CD4-positive, alpha-beta T cell treated with Interleukin-12 subunit alpha and Interleukin-12 subunit beta, for 1 hour (primary cell): ENCODE results near the gene APBB1IP.
"Not testable (repeated sequence)": the region's sequence is repeated elsewhere in the genome, so short reads cannot be mapped to it uniquely, and the experiment has no call there.

Experiments
- DNase-seq: peaks from one replicate; pipeline ENCODE4 v3.0.0-alpha.2; 2020

APBB1IP gene

GRCh38 chr10:26479766-26480492 is 41.8 kb downstream of the APBB1IP start:
- DNase-seq = peak; percentile 71

- DNase-seq = no peak
These were observed 43.2 kb downstream of the APBB1IP start for GRCh38 chr10:26481315-26481692.

DNA sequence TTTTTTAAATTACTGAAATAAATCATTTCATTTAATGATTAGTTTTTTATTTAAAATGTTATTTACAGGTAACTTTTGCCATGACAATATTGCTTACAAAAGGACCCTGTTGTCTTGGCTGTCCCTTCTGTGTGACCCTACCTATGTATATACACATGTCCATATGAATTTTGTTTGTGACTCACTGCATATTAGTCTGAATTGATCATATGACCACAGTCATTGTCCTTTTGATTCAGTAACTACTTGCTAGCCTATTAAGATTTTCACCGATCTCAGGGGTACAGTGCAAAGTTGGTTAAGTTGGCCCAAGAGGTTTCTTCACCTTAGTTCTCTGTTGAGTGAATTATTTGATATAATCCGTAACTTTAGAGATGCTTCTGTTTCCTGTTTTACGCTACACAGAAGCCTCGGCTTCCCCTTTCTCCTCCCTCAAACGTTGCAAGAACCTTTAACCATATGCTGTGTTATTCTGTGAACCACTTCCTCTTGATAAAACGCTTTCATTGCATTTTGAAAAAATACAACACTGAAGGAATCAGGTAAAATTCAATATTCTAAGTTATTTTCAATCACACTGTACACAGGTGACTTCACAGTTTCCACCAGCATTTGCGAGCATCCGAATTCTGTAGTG is 43.9 kb downstream of the APBB1IP start:
- DNase-seq = peak; percentile 76

- DNase-seq = no peak
These were observed 45.4 kb downstream of the APBB1IP start for GRCh38 chr10:26483554-26483953.

- DNase-seq = no peak
These were observed 47.2 kb downstream of the APBB1IP start for GRCh38 chr10:26485150-26485941.

GRCh38 chr10:26486304-26486703 is 48.2 kb downstream of the APBB1IP start:
- no peak for DNase-seq

- DNase-seq = peak; percentile 78
These were observed 49.1 kb downstream of the APBB1IP start for GRCh38 chr10:26486990-26487850.

DNA sequence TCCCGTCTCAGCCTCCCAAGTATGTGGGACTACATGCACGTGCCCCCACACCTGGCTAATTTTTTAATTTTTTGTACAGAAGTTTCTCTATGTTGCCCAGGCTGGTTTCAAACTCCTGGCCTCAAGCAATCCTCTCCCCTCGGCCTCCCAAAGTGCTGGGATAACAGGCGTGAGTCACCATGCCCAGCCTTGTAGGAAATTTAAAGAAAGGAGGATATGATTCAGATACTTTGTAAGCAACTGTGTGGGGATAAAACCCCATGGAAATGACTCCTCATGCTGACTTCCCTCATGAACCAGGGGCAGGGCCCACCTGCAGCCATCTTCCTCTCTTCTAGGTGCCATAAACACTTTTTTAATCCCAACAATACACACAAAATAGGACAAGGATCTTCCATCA is 50.2 kb downstream of the APBB1IP start:
- no peak for DNase-seq

DNA sequence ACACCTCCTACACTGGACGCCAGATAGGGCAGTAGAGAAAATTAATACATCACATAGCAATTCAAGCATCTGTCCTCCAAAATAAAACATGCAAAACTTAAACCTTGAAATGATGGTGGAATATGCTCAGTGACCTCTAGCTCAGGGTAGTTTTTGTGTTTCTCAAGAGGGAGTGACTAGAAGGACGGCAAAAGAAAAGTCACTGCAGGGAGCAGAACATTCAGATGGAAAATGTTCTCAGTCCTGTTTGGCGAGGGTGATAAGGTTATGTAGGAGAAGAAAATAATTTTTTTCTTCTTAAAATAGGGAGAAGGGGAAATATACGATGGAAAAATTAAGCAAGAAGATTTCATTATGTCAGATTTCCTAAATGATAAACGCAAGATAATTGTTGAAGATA is 50.9 kb downstream of the APBB1IP start:
- DNase-seq = no peak

DNA sequence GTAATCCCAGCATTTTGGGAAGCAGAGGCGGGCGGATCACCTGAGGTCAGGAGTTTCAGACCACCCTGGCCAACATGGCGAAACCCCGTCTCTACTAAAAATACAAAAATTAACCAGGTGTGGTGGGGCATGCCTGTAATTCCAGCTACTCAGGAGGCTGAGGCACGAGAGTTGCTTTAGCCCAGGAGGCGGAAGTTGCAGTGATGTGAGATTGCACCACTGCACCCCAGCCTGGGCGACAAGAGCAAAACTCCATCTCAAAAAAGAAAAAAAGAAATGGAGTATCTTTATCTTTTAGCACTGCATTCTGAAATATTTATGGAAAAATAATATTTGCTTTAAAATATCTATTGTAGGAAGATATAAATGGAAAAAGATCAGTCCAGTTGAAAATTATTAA is 52.2 kb downstream of the APBB1IP start:
- not testable (repeated sequence) for DNase-seq

- no peak for DNase-seq
These were observed 53.1 kb downstream of the APBB1IP start for GRCh38 chr10:26491276-26491675.

DNA sequence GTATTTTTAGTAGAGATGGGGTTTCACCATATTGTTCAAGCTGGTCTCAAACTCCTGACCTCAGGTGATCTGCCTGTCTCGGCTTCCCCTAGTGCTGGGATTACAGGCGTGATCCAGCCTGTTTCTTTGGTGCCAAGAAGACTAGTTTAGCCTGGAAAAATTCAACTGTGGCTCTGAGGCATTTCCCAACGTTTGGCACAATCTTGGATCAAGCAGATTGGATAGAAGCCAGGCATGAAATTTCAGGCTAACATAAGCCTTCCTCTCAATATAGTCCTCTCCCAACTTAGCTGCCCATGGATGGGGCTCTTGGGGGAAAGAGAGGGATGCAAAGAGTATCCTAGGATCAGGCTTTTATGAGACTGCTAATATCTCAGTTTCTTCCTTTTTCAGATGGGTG is 53.8 kb downstream of the APBB1IP start:
- no peak for DNase-seq

- not testable (repeated sequence) for DNase-seq
These were observed 54.6 kb downstream of the APBB1IP start for GRCh38 chr10:26492725-26493124.

DNA sequence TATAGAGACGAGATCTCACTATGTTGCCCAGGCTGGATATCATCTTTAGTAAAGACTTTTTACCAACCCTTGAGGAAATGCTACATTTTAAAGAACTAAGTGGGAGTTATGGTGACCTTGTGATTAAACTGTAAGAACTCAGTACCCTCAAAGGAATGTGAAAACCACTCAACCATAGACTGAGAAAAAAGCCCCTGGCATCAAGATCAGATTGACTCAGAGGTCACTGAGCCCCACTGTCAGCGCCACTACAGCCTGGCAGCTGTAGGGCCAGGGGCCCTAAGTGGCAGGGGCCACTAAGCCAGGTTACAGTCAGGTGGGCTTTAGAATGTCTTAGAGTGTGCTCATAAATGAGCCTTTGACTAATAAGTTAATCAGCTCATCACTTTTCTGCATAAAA is 55.9 kb downstream of the APBB1IP start:
- DNase-seq = no peak

GRCh38 chr10:26499426-26499825 is 61.3 kb downstream of the APBB1IP start:
- DNase-seq = no peak

DNA sequence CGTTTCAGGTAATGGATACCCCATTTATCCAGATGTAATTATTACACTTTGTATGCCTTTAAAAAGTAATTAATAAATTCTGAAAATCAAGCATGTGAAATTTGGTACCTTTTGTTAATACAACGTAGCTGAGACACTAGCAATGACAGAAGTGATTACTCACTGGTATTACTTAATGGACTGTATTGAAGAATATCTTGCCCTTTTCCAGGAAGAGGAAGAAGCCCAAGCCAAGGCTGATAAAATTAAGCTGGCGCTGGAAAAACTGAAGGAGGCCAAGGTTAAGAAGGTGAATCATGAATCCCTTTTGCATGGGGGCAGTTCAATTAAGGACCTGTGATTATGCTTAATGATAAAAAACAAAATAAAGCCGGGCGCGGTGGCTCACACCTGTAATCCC is 64.8 kb downstream of the APBB1IP start:
- no peak for DNase-seq

- peak; percentile 37 for DNase-seq
These were observed 65.8 kb downstream of the APBB1IP start for GRCh38 chr10:26503911-26504310.

- DNase-seq = not testable (repeated sequence)
These were observed 66.3 kb downstream of the APBB1IP start for GRCh38 chr10:26504429-26504828.

DNA sequence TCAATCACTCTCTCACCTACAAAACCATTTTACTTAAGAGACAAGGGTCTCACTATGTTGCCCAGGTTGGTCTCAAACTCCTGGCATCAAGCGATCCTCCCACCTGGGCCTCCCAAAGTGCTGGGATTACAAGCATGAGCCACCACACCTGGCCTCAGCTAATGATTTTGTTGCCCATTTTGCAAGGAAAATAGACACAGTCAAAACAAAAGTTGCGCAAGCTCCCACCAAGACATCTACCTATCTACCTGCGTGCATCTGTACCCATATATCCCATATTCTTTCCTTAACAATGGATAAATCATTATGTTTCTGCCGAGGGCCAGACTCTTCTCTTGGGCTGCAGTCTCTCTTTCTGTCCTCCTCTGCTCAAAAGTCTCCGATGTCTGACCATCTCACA is 67.3 kb downstream of the APBB1IP start:
- DNase-seq = no peak

DNA sequence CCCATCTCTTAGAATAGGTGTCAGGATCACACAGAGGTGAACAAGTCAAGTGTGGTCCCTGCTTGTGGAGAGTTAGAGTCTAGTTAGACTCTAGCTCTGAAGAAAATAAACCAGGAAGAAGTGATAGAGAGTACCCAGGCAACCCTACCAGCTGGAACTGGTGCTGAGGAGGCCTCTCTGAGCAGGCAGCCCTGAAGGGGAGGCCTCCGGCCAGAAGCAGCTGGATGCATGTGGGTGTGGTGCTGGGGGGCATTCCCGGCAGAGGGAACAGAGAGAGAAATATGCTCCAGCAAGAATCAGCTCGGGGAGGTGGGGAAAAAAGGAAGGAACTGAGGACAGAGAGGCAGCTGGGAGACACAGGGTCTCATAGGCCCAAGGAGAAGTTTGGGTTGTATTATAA is 68.6 kb downstream of the APBB1IP start:
- DNase-seq = no peak

DNA sequence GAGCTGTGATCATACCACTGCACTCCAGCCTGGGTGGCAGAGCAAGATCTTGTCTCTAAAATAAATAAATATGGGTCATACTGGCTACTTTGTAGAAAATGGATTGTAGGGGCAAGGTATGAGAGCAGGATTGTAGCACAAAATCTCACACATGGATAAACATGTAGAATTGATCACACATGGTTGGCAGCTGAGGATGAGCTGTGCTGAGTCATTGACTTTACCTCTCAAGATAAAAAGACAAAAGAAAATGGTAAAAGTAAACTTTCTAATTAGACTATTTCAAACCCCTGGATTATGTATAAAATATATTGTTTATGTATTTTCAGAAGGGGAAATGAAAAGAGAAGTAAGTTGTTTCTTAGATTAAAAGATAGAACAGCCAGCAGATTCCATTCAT is 69.3 kb downstream of the APBB1IP start:
- no peak for DNase-seq

DNA sequence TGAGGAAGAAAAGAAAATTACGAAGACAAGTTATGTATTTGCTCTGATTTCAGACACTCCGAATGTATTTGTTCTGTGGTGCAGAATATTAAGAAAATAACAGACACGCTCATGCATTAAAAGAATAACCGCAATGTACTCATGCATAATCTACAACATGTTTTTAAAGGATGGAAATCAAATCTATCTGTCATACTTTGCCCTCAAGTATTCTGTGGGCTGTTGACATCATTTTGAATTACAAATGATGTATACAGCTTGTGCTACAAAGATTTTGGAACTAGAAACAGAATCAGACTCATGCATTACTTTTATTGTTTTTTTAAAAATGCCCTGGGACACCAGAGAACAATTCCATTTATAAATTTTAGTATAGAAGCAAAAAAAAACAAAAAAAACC is 69.9 kb downstream of the APBB1IP start:
- no peak for DNase-seq

DNA sequence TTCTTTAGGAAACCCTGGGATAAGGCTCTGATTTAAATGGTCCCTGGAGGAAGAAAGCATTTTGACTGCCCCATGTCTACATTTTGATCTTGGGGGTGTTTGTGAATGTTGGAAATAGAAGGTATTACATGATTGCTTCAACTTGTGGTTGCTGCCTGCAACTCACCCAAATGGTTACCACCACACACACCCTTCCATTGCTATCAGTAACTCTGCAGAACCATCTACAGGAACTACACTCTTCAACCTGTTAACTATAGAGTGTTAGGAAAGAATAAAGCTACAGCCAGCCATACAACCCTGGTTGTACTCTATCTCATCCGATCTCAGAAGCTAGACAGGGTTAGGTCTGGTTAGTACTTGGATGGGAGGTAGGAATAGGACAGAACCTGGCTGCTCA is 71.2 kb downstream of the APBB1IP start:
- no peak for DNase-seq
